OCI-LY3 (cell line): Measurements from ENCODE around the gene CDHR5.
"Not testable (repeated sequence)": the region's sequence is repeated elsewhere in the genome, so short reads cannot be mapped to it uniquely, and the experiment has no call there.

Experiments
- H2AFZ ChIP-seq: fragments of 200-600, 300-600 bp; shearing (Covaris generic); 2 replicates; pipeline ENCODE4 v1.6.0; 2014; ENCODE audit warnings: antibody characterized with exemption, low read depth, low read length
- H3K27ac ChIP-seq: fragments of 200-600, 300-600 bp; sonication (generic); 2 replicates; pipeline ENCODE4 v1.5.1; 2014; ENCODE audit warnings: mild to moderate bottlenecking, low read length, moderate library complexity, mixed read lengths
- H3K27me3 ChIP-seq: fragments of 200-600, 300-600 bp; sonication (generic); 2 replicates; pipeline ENCODE4 v1.6.1; 2014; ENCODE audit warnings: low read depth, low read length, mixed read lengths
- H3K36me3 ChIP-seq: fragments of 200-600, 300-600 bp; sonication (generic); replicated peaks from 2 replicates; pipeline ENCODE3; 2014; ENCODE audit warnings: low read depth, low read length, mixed read lengths
- H3K4me1 ChIP-seq: fragments of 300-600, 200-600 bp; sonication (generic); 2 replicates; pipeline ENCODE4 v1.6.1; 2014; ENCODE audit warnings: low read length, mixed read lengths
- H3K4me2 ChIP-seq: fragments of 200-600, 300-600 bp; sonication (generic); 2 replicates; pipeline ENCODE4 v1.6.1; 2014; ENCODE audit warnings: low read length, mixed read lengths
- H3K4me3 ChIP-seq: fragments of 300-600, 200-600 bp; sonication (generic); 2 replicates; pipeline ENCODE4 v1.5.1; 2014; ENCODE audit warnings: antibody characterized with exemption, mild to moderate bottlenecking, low read length, moderate library complexity
- H3K79me2 ChIP-seq: fragments of 300-600, 200-600 bp; shearing (Covaris generic); 2 replicates; pipeline ENCODE4 v1.6.1; 2014; ENCODE audit warnings: mild to moderate bottlenecking, low read length, mixed read lengths
- H3K9ac ChIP-seq: fragments of 300-600, 200-600 bp; shearing (Covaris generic); 2 replicates; pipeline ENCODE4 v1.6.0; 2014; ENCODE audit warnings: mild to moderate bottlenecking, low read length, moderate library complexity
- H3K9me3 ChIP-seq: fragments of 200-600, 300-600 bp; shearing (Covaris generic); 2 replicates; pipeline ENCODE4 v1.6.1; 2014; ENCODE audit warnings: low read length, mixed read lengths; ENCODE audit not compliant: insufficient read depth
- H4K20me1 ChIP-seq: fragments of 200-600, 300-600 bp; sonication (generic); 2 replicates; pipeline ENCODE4 v1.6.1; 2016; ENCODE audit warnings: low read length, mixed read lengths; ENCODE audit not compliant: insufficient read depth
- EZH2phosphoT487 ChIP-seq: fragments of 200-600 bp; shearing (Covaris generic); IDR thresholded peaks from 2 replicates; pipeline ENCODE4 v1.6.1; 2018; ENCODE audit warnings: antibody characterized with exemption, mixed run types, low read depth
- TF ChIP-seq, protein P1 (sequence below): fragments of 200-600, 300-600 bp; sonication (generic); IDR thresholded peaks from 2 replicates; pipeline ENCODE4 v1.5.1; 2014; ENCODE audit warnings: antibody characterized with exemption, low read length, low read depth

The CDHR5 gene

GRCh38 chr11:655036-655726 lies 30.4 kb upstream of the CDHR5 start:
- Histone ChIP-seq H3K27ac (no peak overlapping the region), H3K9me3 (no peaks in the 10 kb centered on the region), H3K79me2 (no peaks in the 10 kb centered on the region), H3K4me2 (no peak overlapping the region), H2AFZ (no peak overlapping the region), H4K20me1 (no peaks in the 10 kb centered on the region), H3K4me3 (no peak overlapping the region), H3K9ac (no peak overlapping the region), H3K27me3 (no peaks in the 10 kb centered on the region), H3K4me1 (no peaks in the 10 kb centered on the region), H3K36me3 (peaks cover 6% of the 10 kb centered on the region)
- no peak for TF ChIP-seq EZH2phosphoT487
- TF ChIP-seq, protein P1, sequence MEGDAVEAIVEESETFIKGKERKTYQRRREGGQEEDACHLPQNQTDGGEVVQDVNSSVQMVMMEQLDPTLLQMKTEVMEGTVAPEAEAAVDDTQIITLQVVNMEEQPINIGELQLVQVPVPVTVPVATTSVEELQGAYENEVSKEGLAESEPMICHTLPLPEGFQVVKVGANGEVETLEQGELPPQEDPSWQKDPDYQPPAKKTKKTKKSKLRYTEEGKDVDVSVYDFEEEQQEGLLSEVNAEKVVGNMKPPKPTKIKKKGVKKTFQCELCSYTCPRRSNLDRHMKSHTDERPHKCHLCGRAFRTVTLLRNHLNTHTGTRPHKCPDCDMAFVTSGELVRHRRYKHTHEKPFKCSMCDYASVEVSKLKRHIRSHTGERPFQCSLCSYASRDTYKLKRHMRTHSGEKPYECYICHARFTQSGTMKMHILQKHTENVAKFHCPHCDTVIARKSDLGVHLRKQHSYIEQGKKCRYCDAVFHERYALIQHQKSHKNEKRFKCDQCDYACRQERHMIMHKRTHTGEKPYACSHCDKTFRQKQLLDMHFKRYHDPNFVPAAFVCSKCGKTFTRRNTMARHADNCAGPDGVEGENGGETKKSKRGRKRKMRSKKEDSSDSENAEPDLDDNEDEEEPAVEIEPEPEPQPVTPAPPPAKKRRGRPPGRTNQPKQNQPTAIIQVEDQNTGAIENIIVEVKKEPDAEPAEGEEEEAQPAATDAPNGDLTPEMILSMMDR, result no peak

- H3K79me2 ChIP-seq, H3K27ac ChIP-seq, H4K20me1 ChIP-seq, H3K9me3 ChIP-seq, H3K27me3 ChIP-seq, H3K36me3 ChIP-seq, H2AFZ ChIP-seq, H3K9ac ChIP-seq, H3K4me3 ChIP-seq, H3K4me2 ChIP-seq, H3K4me1 ChIP-seq: not testable (repeated sequence)
These were observed 29.7 kb upstream of the CDHR5 start for GRCh38 chr11:654444-654843.

DNA sequence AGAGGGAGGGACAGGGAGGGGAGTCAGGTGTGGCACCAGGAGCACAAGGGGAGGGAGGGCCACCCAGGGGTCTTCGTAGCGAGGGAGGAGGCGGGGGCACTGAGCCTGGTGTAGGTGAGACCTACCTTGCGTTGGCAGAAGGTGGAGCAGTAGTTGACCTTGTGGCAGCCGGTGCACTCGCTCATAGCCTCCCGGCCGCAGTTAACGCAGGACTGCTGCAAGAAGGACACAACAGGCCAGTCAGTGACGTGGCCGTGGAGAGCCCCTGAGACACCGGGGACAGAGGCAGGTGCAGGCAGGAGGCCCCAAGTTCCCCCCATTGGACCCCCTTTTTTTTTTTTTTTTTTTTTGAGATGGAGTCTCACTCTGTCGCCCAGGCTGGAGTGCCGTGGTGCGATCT lies 29.1 kb upstream of the CDHR5 start:
- no peak for TF ChIP-seq EZH2phosphoT487
- TF ChIP-seq, protein P1, result no peak
- H4K20me1 ChIP-seq, result no peaks in the 10 kb centered on the region
- no peaks in the 10 kb centered on the region for H3K4me1 ChIP-seq
- H3K4me3 ChIP-seq, result no peak overlapping the region
- no peak overlapping the region for H3K9ac ChIP-seq
- H3K79me2 ChIP-seq, result no peaks in the 10 kb centered on the region
- H3K36me3 ChIP-seq, result peaks cover 6% of the 10 kb centered on the region
- H3K27ac ChIP-seq, result no peak overlapping the region
- H3K27me3 ChIP-seq, result no peaks in the 10 kb centered on the region
- no peak overlapping the region for H3K4me2 ChIP-seq
- no peak overlapping the region for H2AFZ ChIP-seq
- H3K9me3 ChIP-seq, result no peaks in the 10 kb centered on the region

GRCh38 chr11:653136-653535 lies 28.4 kb upstream of the CDHR5 start:
- not testable (repeated sequence) for H3K79me2 ChIP-seq, H3K4me1 ChIP-seq, H3K9me3 ChIP-seq, H3K27ac ChIP-seq, H2AFZ ChIP-seq, H3K36me3 ChIP-seq, H3K27me3 ChIP-seq, H4K20me1 ChIP-seq, H3K4me3 ChIP-seq, H3K4me2 ChIP-seq, H3K9ac ChIP-seq

DNA sequence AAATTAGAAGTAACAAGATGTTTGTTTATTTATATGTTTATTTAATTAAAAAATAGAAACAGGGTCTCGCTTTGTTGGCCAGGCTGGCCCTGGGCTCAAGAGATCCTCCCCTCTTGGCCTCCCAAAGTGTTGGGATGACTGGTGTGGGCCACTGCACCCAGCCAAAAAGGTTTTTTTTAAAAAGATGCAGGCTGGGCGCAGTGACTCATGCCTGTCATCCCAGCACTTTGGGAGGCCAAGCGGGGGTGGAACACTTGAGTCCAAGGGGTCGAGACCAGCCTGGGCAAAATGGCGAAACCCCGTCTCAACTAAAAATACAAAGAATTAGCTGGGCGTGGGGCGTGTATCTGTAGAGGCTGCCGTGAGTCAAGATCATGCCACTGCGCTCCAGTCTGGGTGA lies 25.7 kb upstream of the CDHR5 start:
- no peaks in the 10 kb centered on the region for H3K27me3 ChIP-seq
- no peak overlapping the region for H3K9ac ChIP-seq
- H3K9me3 ChIP-seq, result no peaks in the 10 kb centered on the region
- no peaks in the 10 kb centered on the region for H4K20me1 ChIP-seq
- no peak for TF ChIP-seq EZH2phosphoT487
- TF ChIP-seq, protein P1, result no peak
- no peak overlapping the region for H3K27ac ChIP-seq
- H3K4me1 ChIP-seq, result no peaks in the 10 kb centered on the region
- no peak overlapping the region for H3K4me2 ChIP-seq
- no peaks in the 10 kb centered on the region for H3K79me2 ChIP-seq
- H3K36me3 ChIP-seq, result peaks cover 6% of the 10 kb centered on the region
- no peak overlapping the region for H2AFZ ChIP-seq
- no peak overlapping the region for H3K4me3 ChIP-seq

GRCh38 chr11:647672-648158 lies 23.0 kb upstream of the CDHR5 start:
- not testable (repeated sequence) for H3K27me3 ChIP-seq, H3K9ac ChIP-seq, H3K4me2 ChIP-seq, H4K20me1 ChIP-seq, H3K27ac ChIP-seq, H3K36me3 ChIP-seq, H3K79me2 ChIP-seq, H3K4me3 ChIP-seq, H2AFZ ChIP-seq, H3K9me3 ChIP-seq, H3K4me1 ChIP-seq
